Kidney epithelial cell (primary cell): ENCODE data around the gene WDR36. TPM values are rescaled to one million over a fixed set of nuclear protein-coding genes. Genes with fewer than 3 reads are reported as not detected.

Experiments used
- DNase-seq: peaks from one replicate; pipeline ENCODE4 v3.0.0-alpha.2; 2010; ENCODE audit warnings: low read depth
- H3K27me3 ChIP-seq: 2 replicates; pipeline ENCODE4 v1.6.0; 2011; ENCODE audit warnings: low read length; ENCODE audit not compliant: control insufficient read depth, insufficient read depth
- H3K36me3 ChIP-seq: 2 replicates; pipeline ENCODE4 v1.5.1; 2011; ENCODE audit warnings: low read length; ENCODE audit not compliant: control insufficient read depth, insufficient read depth
- H3K4me3 ChIP-seq: 2 replicates; pipeline ENCODE4 v1.5.1; 2011; ENCODE audit warnings: low read depth, mild to moderate bottlenecking, control low read depth, low read length
- total RNA-seq: library from RNA; depleted of rRNA; stranded (reverse); fragments of >200 nt; gene quantifications from 2 replicates; pipeline ENCODE4 v1.2.3, GENCODE V29; 2015
- TF ChIP-seq, protein P1 (sequence below): IDR thresholded peaks from 2 replicates; pipeline ENCODE4 v1.5.1; 2011; ENCODE audit warnings: mild to moderate bottlenecking, moderate library complexity, low read length, control low read depth, inconsistent platforms; ENCODE audit not compliant: insufficient read depth, poor library complexity, severe bottlenecking

WDR36 gene
- total RNA-seq, 1 donor from 2014 or later: 35.7 TPM

- no peak for DNase-seq
- Histone ChIP-seq H3K36me3 (no peaks in the 10 kb centered on the region), H3K27me3 (no peaks in the 10 kb centered on the region)
Observed at GRCh38 chr5:111167551-111167950, 75.4 kb downstream of the WDR36 start.

DNA sequence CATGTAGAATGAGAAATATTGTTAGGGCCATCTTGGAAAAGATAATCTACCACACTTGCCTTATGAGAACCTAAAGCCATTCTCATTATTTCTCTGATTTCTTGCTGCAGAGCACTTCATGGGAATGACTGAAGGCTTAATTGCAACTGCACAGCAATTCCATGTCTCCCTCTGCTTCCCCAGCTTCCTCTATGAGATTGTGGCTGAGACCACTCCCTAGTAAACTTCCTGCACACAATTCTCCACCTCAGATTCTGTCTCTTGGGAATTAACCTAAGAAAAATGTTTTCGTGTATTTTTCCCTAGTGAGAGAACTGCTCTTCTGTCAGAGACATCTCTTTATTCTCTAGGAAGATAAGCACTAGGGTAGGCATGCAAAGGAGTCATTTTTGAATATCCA, 76.5 kb downstream of the WDR36 start:
- TF ChIP-seq, protein P1, sequence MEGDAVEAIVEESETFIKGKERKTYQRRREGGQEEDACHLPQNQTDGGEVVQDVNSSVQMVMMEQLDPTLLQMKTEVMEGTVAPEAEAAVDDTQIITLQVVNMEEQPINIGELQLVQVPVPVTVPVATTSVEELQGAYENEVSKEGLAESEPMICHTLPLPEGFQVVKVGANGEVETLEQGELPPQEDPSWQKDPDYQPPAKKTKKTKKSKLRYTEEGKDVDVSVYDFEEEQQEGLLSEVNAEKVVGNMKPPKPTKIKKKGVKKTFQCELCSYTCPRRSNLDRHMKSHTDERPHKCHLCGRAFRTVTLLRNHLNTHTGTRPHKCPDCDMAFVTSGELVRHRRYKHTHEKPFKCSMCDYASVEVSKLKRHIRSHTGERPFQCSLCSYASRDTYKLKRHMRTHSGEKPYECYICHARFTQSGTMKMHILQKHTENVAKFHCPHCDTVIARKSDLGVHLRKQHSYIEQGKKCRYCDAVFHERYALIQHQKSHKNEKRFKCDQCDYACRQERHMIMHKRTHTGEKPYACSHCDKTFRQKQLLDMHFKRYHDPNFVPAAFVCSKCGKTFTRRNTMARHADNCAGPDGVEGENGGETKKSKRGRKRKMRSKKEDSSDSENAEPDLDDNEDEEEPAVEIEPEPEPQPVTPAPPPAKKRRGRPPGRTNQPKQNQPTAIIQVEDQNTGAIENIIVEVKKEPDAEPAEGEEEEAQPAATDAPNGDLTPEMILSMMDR: no peak
- Histone ChIP-seq H3K36me3 (no peaks in the 10 kb centered on the region), H3K4me3 (no peak overlapping the region), H3K27me3 (no peaks in the 10 kb centered on the region)
- DNase-seq: no peak

More at GRCh38 chr5:111167551-111167950, 75.4 kb downstream of the WDR36 start:
- TF ChIP-seq, protein P1: no peak
- no peak overlapping the region for H3K4me3 ChIP-seq

- TF ChIP-seq, protein P1: no peak
- no peaks in the 10 kb centered on the region for H3K36me3 ChIP-seq
- no peak for DNase-seq
- no peaks in the 10 kb centered on the region for H3K27me3 ChIP-seq
- no peak overlapping the region for H3K4me3 ChIP-seq
Observed at GRCh38 chr5:111169269-111169668, 77.1 kb downstream of the WDR36 start.

GRCh38 chr5:111170279-111170678, 78.1 kb downstream of the WDR36 start:
- H3K36me3 ChIP-seq: no peaks in the 10 kb centered on the region
- no peaks in the 10 kb centered on the region for H3K27me3 ChIP-seq
- TF ChIP-seq, protein P1: no peak
- no peak overlapping the region for H3K4me3 ChIP-seq
- DNase-seq: no peak

- Histone ChIP-seq H3K36me3 (no peaks in the 10 kb centered on the region), H3K4me3 (no peak overlapping the region), H3K27me3 (no peaks in the 10 kb centered on the region)
- TF ChIP-seq, protein P1: no peak
- DNase-seq: no peak
Observed at GRCh38 chr5:111172504-111172903, 80.4 kb downstream of the WDR36 start.

DNA sequence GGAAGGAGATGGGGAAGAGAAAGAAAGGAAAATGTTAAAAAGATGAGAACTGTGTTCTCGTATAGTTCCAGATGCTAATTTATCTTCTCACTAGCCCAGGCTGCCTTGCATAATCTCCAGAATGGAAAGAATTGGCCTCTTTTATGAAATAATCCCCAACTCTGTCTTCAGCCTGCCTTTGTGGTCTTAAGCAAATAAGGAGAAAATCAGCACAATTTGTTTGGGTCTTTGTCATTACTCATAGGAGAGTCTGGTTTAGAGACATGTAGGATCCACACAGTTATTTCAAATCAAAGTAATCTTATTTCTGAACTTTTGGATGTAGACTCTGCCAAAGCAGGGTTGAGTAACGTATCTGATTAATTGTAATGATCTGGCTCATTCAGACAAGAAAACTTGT, 81.3 kb downstream of the WDR36 start:
- H3K36me3 ChIP-seq: no peaks in the 10 kb centered on the region
- no peak for DNase-seq
- no peak overlapping the region for H3K4me3 ChIP-seq
- no peaks in the 10 kb centered on the region for H3K27me3 ChIP-seq
- TF ChIP-seq, protein P1: no peak

Other genes with a start within 250 kb of the WDR36 start
- gene TSLP, start 20.6 kb upstream of the WDR36 start, total RNA-seq: 0.29 and 0.68 TPM in 2 replicates
- gene CAMK4, start 132.0 kb downstream of the WDR36 start, total RNA-seq: 0.62 and 0.75 TPM in 2 replicates